Stomach (tissue), 4 donors: ENCODE results near the gene NPR3.

ENCODE experiments used
- POLR2A ChIP-seq, 4 donors: fragments of 450-650 bp; IDR thresholded peaks; one replicate each; pipeline ENCODE4 v1.6.1; 2016; ENCODE audit warnings: antibody characterized with exemption in 4 of 4, control low read depth in 2 of 4, mild to moderate bottlenecking in 1 of 4, moderate library complexity in 1 of 4
- TF ChIP-seq, protein P1 (sequence below), 7 experiments: fragments of 450-650 bp in 4 of 7; fragments of 200-600 bp in 3 of 7; sonication (generic) in 3 of 7; IDR thresholded peaks; one replicate each; pipeline ENCODE4 v1.5.1; 2016 to 2019; ENCODE audit warnings: antibody characterized with exemption in 7 of 7, control low read depth in 2 of 7, mild to moderate bottlenecking in 1 of 7

DNA sequence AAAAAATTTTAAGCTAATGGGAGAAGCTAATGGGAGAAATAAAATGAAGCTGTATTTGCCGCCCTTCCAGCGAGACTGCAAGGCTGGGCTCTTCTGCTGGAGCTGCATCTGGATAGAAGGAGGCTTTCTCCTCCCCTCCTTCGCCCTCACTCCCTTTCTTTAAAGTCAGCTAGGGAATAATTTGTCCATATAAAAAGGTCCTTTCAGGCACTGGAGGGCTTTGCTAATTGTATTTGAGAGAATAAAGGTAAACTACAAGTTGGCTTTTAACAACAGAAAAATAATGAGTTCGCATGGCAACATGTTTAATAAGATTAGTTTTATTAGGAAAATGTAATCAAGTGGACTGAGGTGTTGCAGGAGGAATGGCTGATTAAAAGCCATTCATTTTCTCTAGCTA, 41.3 kb downstream of the NPR3 start:
- TF ChIP-seq POLR2A (IDR thresholded peaks at IDR 0.05), result no peak
- TF ChIP-seq, protein P1, sequence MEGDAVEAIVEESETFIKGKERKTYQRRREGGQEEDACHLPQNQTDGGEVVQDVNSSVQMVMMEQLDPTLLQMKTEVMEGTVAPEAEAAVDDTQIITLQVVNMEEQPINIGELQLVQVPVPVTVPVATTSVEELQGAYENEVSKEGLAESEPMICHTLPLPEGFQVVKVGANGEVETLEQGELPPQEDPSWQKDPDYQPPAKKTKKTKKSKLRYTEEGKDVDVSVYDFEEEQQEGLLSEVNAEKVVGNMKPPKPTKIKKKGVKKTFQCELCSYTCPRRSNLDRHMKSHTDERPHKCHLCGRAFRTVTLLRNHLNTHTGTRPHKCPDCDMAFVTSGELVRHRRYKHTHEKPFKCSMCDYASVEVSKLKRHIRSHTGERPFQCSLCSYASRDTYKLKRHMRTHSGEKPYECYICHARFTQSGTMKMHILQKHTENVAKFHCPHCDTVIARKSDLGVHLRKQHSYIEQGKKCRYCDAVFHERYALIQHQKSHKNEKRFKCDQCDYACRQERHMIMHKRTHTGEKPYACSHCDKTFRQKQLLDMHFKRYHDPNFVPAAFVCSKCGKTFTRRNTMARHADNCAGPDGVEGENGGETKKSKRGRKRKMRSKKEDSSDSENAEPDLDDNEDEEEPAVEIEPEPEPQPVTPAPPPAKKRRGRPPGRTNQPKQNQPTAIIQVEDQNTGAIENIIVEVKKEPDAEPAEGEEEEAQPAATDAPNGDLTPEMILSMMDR (IDR thresholded peaks at IDR 0.05), result no peak
